GM19455 (cell line): ENCODE measurements around the gene KCNG3.
"Not testable (repeated sequence)": the region's sequence is repeated elsewhere in the genome, so short reads cannot be mapped to it uniquely, and the experiment has no call there.

Experiments
- ATAC-seq: cut with Tn5 transposase; IDR thresholded peaks from one replicate; pipeline ENCODE4 v1.9.1; 2021; ENCODE audit not compliant: unreplicated experiment

The KCNG3 gene

DNA sequence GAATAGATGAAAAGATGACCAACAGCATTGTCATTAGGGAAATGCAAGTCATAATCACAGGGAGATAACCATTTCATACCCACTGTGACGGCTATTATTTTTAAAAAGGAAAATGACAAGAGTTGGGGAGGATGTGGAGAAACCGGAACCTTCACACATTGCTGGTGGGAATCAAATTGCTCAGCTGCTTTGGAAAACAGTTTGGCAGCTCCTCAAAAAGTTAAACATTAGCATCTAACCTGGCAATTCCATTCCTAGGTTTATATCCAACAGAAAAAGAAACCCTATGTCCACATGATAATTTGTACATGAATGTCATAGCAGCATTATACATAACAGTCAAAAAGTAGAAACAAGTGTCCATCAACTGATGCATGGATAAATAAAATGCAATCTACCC, 58.2 kb downstream of the KCNG3 start:
- no peak for ATAC-seq

DNA sequence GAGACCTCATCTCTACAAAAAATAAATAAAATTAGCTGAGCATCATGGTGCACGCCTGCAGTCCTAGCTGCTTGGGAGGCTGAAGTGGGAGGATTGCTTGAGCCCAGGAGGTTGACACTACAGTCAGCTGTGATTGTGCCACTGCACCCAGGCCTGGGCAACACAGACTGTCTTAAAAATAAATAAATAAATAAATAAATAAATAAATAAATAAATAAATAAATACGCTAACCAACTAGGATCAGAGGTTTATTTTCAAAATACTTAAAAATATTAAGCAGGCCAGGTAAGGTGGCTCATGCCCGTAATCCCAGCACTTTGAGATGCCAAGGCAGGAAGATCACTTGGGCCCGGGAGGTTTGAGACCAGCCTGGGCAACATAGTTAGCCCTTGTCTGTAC, 63.6 kb downstream of the KCNG3 start:
- ATAC-seq: no peak

DNA sequence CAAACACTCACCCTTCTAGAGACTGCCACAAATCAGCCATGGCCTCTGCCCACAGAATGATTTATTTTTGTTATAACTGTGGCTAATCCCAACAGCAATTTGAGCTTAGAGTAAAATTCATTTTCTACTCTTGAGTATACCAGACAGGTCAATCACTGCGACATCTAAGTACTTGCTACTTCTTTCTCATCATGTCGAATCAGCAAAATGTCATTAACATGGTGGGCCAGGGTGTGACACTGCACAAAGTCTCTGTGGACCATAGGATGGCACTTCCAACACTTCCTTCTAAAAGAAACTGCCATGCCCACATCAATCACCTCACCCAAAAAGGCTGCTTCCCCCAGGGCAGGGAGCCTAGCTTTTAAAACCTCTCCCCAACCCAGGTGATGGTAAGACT, 64.4 kb downstream of the KCNG3 start:
- ATAC-seq: no peak

DNA sequence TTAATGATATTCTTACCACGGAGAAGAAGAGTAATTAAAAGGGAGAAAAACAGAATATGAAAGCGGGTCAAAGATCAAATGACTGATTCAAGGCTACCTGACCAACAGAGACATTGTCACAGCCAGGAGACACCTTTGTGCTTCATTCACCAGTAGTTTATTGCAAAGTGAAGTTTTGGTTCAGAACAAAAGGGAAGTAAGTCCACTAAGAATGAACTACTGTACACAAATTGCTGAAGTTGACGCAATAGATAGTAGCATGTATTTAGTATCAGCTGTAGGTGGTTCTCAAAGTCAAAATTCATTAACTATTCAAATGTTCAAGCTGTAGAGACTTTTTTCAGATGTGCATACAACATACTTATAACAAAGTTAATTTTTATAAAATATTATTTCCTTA, 68.1 kb downstream of the KCNG3 start:
- ATAC-seq: no peak

DNA sequence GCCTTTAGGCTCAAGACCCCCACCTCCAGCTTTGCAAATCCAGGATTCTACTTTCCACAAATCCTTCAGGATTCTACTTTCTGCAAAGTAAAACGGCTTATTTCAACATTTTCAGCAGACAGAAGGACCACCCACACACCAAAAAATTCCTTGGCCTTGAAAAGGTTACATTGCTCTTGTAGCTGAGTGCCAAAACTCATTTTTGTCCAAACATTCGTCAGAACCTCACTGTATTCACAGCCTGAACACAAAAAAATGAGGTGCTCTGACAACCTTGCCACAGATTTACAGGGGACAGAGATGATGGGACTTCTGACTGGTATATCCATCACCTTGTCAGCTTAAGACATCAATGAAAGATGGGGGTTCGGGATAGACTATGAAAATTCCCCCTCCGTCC, 69.7 kb downstream of the KCNG3 start:
- ATAC-seq: no peak

DNA sequence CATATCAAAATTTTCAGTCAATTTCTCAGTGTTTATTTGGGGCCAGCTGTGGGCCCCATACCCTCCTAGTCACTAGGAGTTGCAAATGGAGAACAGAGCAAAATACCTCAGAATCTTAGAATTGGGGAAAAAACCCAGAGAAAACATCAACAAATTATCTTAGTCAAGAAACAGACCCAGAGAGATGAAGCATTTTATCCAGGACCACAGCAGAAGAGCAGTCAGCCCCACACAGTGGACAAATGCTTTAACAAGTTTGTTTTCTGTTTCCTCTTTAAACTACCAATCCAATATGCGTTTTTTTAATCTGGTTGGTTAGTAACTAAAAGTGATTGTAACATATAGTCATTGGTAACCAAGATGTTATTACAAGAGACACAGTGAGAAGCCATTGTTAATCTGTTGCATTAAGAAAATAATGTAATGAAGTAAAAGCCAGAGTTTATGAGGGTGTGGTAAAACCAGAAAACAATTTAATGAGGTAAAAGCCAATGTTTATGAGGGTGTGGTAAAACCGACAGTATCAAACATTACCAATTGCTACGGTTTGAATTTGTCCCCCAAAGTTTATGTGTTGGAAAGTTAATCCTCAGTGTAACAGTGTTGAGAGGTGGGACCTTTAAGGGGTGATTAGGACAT, 72.1 kb downstream of the KCNG3 start:
- no peak for ATAC-seq

DNA sequence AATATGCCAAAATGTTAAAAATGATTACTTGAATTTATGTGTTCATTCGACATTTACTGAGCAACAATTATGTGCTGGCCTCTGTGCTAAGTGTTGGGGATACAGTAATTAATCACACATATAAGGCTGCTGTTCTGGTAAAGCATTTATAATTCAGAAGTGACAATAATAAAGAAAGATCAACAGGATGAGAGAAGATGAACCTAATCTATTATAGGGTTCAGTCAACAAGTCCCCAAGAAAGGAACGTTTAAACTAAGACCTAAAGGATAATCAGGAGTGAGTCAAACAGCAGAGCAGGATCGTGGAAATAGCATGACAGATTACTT, 72.7 kb downstream of the KCNG3 start:
- ATAC-seq: no peak

DNA sequence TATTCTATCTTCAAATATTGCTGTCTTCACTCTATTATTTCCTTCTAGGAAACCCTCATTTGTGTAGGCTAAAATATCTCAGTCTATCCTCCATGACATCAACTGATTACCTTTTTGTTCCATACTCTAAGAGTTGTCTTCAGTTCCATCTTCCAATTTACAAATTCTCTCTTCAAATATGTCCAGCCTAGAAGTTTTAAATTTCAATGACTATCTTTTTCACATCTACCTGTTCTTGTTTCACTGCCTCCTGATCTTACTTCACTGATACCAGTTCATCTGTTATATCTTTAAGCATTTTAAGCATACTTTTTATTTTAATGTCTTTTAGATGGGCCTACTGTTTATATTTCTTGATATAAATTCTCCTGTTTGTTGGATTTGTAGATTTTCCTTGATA, 79.1 kb downstream of the KCNG3 start:
- ATAC-seq: no peak

DNA sequence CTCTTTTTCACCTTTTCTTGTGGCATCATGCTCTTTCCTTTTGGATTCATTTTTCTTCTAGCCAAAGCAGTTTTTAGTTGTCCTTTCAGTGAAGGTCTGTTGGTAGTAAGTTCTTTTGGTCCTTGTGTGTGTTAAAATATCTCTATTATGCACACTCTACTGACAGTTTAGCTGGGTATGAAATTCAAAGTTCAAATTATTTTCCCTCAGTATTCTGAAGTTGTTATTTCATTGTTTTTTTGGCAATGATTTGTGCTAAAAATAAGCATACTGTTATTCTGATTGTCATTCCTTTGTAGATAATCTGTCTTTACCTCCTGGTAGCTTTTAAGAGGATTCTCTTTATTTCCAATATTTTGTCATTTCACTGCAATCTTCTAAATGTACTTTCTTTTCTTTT, 79.6 kb downstream of the KCNG3 start:
- ATAC-seq: no peak

DNA sequence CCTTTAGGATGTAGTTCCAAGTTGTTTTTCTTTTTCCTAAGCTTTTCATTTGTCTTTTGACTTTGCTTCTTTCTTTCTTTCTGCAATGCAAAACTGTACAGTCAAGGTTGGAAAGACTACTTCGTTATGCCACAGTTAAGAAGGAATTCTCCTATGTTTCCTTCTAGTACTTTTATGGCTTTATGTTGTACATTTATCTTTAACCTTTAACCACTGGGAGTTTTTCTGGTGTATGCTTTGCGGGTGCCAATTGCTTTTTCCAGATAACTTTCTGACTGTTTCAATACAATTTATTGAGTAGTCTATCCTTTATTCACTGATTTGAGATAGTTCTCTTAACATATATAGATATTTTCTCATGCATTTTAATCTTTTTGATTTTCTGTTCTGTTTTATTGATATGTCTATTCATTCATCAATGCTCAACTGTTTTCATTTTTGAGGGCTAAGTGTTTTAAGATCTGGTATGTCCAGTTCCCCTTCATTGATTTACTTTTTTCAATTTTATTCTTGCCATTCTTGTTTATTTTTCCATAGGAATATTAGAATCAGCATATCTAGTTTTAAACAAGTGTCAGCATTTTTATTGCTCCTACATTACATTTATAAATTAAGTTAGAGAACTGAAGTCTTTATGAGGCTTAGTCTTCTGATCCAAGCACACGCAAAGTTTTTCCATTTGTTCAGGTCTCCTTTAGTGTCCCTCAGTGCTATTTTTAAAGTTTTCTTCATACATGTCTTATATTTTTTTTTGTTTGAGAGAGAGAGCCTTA, 82.9 kb downstream of the KCNG3 start:
- no peak for ATAC-seq

DNA sequence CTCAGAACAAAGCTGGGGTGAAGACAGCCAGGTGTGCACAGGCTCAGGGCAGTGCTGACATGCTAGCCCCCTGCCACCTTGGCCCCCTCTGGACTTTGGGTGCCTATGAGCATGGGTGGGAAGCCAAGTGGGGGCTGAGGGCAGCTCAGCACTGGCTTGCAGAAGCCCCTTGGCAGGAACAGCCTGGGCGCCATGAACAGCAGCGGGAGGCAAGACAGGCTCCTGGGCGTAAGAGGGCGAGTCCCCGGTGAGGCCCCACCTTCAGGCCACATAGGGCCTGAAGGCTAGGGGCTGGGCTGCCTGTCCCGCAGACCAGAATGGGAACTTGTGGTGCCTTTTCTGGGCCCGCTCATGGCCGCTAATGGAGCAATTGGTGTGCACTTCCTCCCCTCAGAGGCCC, 85.8 kb downstream of the KCNG3 start:
- ATAC-seq: no peak

DNA sequence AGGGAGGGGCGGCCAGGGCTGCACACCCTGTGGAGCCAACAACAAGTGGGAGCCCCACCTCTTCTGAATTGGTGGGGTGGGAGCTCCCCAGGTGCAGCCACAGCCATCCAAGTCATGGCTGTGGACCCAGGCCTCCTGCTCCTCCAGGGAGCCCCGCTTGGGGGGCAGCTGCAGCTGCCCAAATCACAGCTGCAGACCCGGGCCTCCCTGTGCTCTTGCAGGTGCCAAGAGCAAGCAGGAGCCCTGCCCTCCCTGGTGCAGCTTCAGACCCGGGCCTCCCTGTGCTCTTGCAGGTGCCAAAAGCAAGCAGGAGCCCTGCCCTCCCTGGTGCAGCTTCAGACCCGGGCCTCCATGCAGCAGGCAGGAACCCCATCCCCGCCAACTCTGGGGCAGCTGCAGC, 86.3 kb downstream of the KCNG3 start:
- no peak for ATAC-seq

DNA sequence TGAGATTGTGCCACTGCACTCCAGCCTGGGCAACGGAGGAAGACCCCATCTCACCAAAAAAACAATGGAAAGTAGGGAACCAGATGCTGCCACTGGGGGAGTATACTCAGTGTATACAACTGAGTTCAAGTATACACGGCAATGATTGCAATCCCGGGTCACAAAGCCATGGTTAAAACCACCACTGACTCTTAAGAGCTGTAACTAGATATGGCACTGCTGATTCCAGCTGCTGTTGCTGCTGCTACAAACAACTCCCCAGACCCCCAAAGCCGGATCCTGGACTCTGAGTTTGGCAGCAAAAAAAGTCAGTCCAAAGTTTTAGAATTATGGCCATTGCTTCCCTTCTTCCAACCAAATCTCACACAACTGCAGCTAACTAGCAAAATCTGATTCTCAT, 89.1 kb downstream of the KCNG3 start:
- no peak for ATAC-seq

DNA sequence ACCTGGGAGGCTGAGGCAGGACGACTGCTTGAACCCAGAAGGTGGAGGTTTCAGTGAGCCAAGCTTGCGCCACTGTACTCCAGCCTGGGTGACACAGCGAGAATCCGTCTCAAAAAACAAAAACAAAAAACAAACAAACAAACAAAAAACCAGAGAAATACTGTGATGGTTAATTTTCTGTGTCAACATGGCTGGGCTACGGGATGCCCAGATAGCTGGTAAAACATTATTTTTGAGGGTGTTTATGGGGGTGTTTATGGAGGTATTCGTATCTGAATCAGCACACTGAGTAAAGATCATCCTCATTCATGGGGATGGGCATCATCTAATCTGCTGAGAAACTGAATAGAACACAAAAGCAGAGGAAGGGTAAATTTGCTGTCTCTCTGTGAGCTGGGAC, 92.0 kb downstream of the KCNG3 start:
- no peak for ATAC-seq

DNA sequence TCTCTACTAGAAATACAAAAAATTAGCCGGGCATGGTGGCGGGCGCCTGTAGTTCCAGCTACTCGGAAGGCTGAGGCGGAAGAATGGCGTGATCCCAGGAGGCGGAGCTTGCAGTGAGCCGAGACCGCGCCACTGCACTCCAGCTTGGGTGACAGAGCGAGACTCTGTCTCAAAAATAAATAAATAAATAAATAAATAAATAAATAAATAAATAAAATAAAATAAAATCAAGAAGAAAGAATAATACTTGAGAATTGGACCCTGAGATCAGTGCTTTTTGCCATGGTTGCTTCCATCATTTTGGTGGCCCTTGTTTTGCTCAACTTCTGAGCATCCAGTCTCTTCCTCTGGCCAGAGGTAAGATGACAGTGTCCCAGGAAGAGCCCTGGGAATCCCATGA, 95.7 kb downstream of the KCNG3 start:
- ATAC-seq: not testable (repeated sequence)

DNA sequence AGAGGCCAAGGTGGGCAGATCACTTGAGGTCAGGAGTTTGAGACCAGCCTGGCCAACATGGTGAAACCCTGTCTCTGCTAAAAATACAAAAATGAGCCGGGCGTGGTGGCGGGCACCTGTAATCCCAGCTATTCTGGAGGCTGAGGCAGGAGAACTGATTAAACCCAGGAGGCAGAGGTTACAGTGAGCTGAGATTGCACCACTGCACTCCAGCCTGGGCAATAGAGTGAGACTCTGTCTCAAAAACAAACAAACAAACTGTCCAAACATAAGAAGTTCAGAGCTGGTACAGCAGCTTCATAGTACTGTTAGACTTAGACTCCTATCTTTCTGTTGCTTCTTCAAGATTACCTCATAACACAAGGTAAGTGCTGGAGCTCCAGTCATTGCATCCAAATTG, 100.5 kb downstream of the KCNG3 start:
- ATAC-seq: not testable (repeated sequence)

DNA sequence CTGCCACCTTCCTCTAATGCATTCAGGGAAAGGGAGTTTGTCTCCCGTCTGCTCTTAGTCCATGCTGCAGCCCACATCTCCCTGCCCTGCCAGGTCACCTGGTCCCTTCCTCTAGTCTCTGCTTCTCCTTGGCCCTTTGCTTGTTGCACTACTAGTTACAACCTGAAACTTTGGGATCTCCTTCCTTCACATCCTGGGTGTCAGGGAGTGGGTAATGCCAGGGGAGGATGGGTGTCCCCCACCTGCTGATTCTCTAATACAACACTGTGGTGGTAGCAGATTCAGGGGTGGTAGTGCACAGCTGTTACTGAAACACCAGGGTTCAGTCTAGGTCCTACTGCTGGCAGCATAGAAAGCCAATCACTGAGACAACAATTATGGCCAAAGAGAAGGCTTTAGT, 101.6 kb downstream of the KCNG3 start:
- no peak for ATAC-seq
